Psoas muscle (tissue), 8 donors: ENCODE measurements around the gene PSAP. TPM values are rescaled to one million over a fixed set of nuclear protein-coding genes. Genes with fewer than 3 reads are reported as not detected.
"Not testable (repeated sequence)": the region's sequence is repeated elsewhere in the genome, so short reads cannot be mapped to it uniquely, and the experiment has no call there.

Source experiments
- ATAC-seq, 4 donors: fragments of 200-7000 bp; cut with Tn5 transposase; one replicate each; pipeline ENCODE4 v1.9.1; 2020; ENCODE audit warnings: moderate library complexity in 3 of 4, mild to moderate bottlenecking in 2 of 4
- DNase-seq, 2 donors: peaks; one replicate each; pipeline ENCODE4 v3.0.0-alpha.2; 2020
- H3K27ac ChIP-seq: fragments of 200-600 bp; one replicate; pipeline ENCODE4 v1.8.0; 2022
- H3K27me3 ChIP-seq, 3 donors: fragments of 200-600 bp in 1 of 3; one replicate each; pipeline versions ENCODE4 v1.6.1 to v1.8.0; 2013 to 2022; ENCODE audit warnings: low read length in 2 of 3, mild to moderate bottlenecking in 2 of 3, moderate library complexity in 1 of 3; ENCODE audit not compliant: insufficient read depth in 3 of 3
- H3K36me3 ChIP-seq, 2 donors: fragments of 200-600 bp in 1 of 2; one replicate each; pipeline versions ENCODE4 v1.6.1 to v1.8.0; 2013 to 2022; ENCODE audit warnings: low read depth in 1 of 2, mild to moderate bottlenecking in 1 of 2, moderate library complexity in 1 of 2; ENCODE audit not compliant: insufficient read depth in 1 of 2
- H3K4me1 ChIP-seq: fragments of 200-600 bp; one replicate; pipeline ENCODE4 v1.8.0; 2022
- H3K4me3 ChIP-seq: fragments of 200-600 bp; one replicate; pipeline ENCODE4 v1.8.0; 2022; ENCODE audit warnings: mild to moderate bottlenecking
- H3K9me3 ChIP-seq: fragments of 200-600 bp; one replicate; pipeline ENCODE4 v1.8.0; 2022
- CTCF ChIP-seq: fragments of 200-600 bp; IDR thresholded peaks from one replicate; pipeline ENCODE4 v1.8.0; 2022; ENCODE audit warnings: antibody characterized with exemption
- WGBS, 3 donors: extraction: QIAGEN DNeasy Blood & Tissue Kit; methylation state at CpG; one replicate each; pipeline versions ENCODE4 v1.1.6 to v1.1.7; 2013; 5-methylcytosine and 5-hydroxymethylcytosine counted together
- intact Hi-C, 2 donors: fragments of 100-400 bp; cut with DNase I; formaldehyde crosslinking; loops; one replicate each; pipeline versions ENCODE4 v1.11.0 to v1.14.2; 2022
- long read RNA-seq, 2 donors: library from polyadenylated mRNA; unstranded; transcript quantifications; one replicate each; pipeline ENCODE4 v2.0.0, GENCODE V29; 2021
- polyA plus RNA-seq, 3 donors: library from polyadenylated mRNA; stranded (reverse); fragments of 200-250 nt; gene quantifications; one replicate each; pipeline ENCODE4 v1.2.3, GENCODE V29; 2013
- total RNA-seq, 4 donors: library from RNA; stranded (reverse); fragmentation: NEBNext Ultra II Directional in 2 of 4; extraction: Animal tissue kit (Norgen Biotek cat#: 25700) in 2 of 4; gene quantifications; one replicate each; pipeline versions ENCODE4 v1.2.1 to v1.2.4, GENCODE V29; 2021 to 2023
- donor health status: healthy with polysubstance abuse.
- donor health status: DM: no; HTN: no; CAD: no; lungs with moderate emphysema.
- donor health status: Bipolar disorder and iron deficiency.
- donor health status: healthy.
- donor health status: DM: yes; HTN: yes; CAD: no.
- donor health status: DM: no; HTN: no; CAD: no.
- donor health status: DM: no; HTN: no; CAD: no.
- donor health status: DM: yes; HTN: yes; CAD: no.

The PSAP gene
- total RNA-seq (1,000 to 10,000 TPM in 3 of 4 donors, 100 to 1,000 TPM in 1; 885 to 1,725 (median 1,143) TPM), polyA plus RNA-seq (1,000 to 10,000 TPM in 1 of 3 donors, 100 to 1,000 TPM in 2; 634 to 1,049 (median 695) TPM)
- long read RNA-seq, donor 1, transcript PSAP-202 (14 exons, 2,872 nt), result major isoform, 69 of 1,688 reads
- long read RNA-seq, donor 1, transcript PSAP-201 (14 exons, 2,830 nt), result minor isoform, 12 of 1,688 reads
- long read RNA-seq, donor 1, partial matches to known transcripts, result 276 of 1,688 reads
- long read RNA-seq, donor 1, other reads (novel, unspliced or antisense), result 1,331 of 1,688 reads
- long read RNA-seq, donor 2, transcript PSAP-202 (14 exons, 2,872 nt), result major isoform, 63 of 1,938 reads
- long read RNA-seq, donor 2, transcript PSAP-201 (14 exons, 2,830 nt), result minor isoform, 17 of 1,938 reads
- long read RNA-seq, donor 2, partial matches to known transcripts, result 253 of 1,938 reads
- long read RNA-seq, donor 2, other reads (novel, unspliced or antisense), result 1,605 of 1,938 reads

GRCh38 chr10:71850743-71851464 lies at the start of gene PSAP:
Gene PSAP, minus strand, starts transcription at chr10:71851251. Its CDS starts 30 bp downstream, at chr10:71851221.
- Histone ChIP-seq H3K4me3 (peak within 1 kb of the TSS; percentile 82), H3K9me3 (no peaks in the 10 kb centered on the region), H3K4me1 (peaks cover 27% of the 10 kb centered on the region), H3K27me3 (no peaks in the 10 kb centered on the region), H3K36me3 (no peaks in the 10 kb centered on the region), H3K27ac (peak within 1 kb of the TSS; percentile 97)
- ATAC-seq (peak; percentile 93 to 96 (median 96)), DNase-seq (peak; percentile 100)
- intact Hi-C loops, result no loop called here
- 0 to 1% (median 1%) methylated on average over 49 of the region's 49 CpGs for WGBS, 3 donors
- no peak for TF ChIP-seq CTCF

GRCh38 chr10:71900441-71901180 lies 49.6 kb upstream of the PSAP start:
- ATAC-seq (no peak), DNase-seq (no peak)
- 89 to 94% (median 90%) methylated on average over 14 of the region's 14 CpGs for WGBS, 3 donors
- Histone ChIP-seq H3K36me3 (no peaks in the 10 kb centered on the region), H3K4me3 (no peak overlapping the region), H3K27ac (no peak overlapping the region), H3K27me3 (no peaks in the 10 kb centered on the region), H3K4me1 (no peaks in the 10 kb centered on the region), H3K9me3 (no peaks in the 10 kb centered on the region)
- TF ChIP-seq CTCF, result no peak
- intact Hi-C loops, result loop anchor here in 1 of 2 donors (5.0 kb wide), 1 partner anchor 147 kb away; no protein-coding TSS in a partner anchor

GRCh38 chr10:71899665-71900412 lies 48.8 kb upstream of the PSAP start:
- no peak overlapping the region for H3K4me3 ChIP-seq
- H3K9me3 ChIP-seq, result no peaks in the 10 kb centered on the region
- intact Hi-C loops, result loop anchor here (5.0 kb wide), 3 partner anchors 63 to 588 kb away; no protein-coding TSS in a partner anchor
- TF ChIP-seq CTCF, result no peak
- H3K27ac ChIP-seq, result no peak overlapping the region
- WGBS, 3 donors, result 78 to 89% (median 81%) methylated on average over 3 of the region's 3 CpGs
- H3K4me1 ChIP-seq, result no peaks in the 10 kb centered on the region
- H3K27me3 ChIP-seq, result no peaks in the 10 kb centered on the region
- no peak for ATAC-seq
- no peak for DNase-seq
- H3K36me3 ChIP-seq, result no peaks in the 10 kb centered on the region

- H3K4me3 ChIP-seq, H3K9me3 ChIP-seq, H3K36me3 ChIP-seq, H3K27ac ChIP-seq, H3K4me1 ChIP-seq, H3K27me3 ChIP-seq, ATAC-seq, DNase-seq: not testable (repeated sequence)
- intact Hi-C loops, result loop anchor here in 1 of 2 donors (5.0 kb wide), 2 partner anchors 61 to 586 kb away; no protein-coding TSS in a partner anchor
- 87 to 99% (median 91%) methylated on average over 5 of the region's 5 CpGs for WGBS, 3 donors
Measured at GRCh38 chr10:71898346-71898745, 47.3 kb upstream of the PSAP start.
